HG03469 (cell line): ENCODE data around the gene SULT1A1.
"Not testable (repeated sequence)": the region's sequence is repeated elsewhere in the genome, so short reads cannot be mapped to it uniquely, and the experiment has no call there.

ENCODE experiments used
- ATAC-seq: cut with Tn5 transposase; IDR thresholded peaks from one replicate; pipeline ENCODE4 v1.9.1; 2021; ENCODE audit warnings: mild to moderate bottlenecking, moderate library complexity, moderate number of reproducible peaks; ENCODE audit not compliant: unreplicated experiment

The SULT1A1 gene

DNA sequence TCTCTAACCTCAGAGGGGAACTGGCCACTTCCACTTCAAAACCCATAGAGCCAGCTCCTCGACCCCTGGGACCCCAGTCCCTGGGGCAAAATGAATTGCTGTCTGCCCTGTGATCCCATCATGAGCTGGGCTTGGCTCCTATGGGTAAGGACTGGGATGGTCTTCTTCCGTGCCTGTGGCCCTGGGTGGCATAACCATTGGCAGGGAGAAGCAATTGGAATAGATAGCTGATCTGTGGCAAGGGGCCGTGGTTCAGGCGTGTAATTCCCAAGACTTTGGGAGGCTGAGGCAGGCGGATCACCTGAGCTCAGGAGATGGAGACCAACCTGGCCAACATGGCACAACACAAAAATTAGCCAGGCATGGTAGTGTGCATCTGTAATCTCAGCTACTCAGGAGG is 17.3 kb downstream of the SULT1A1 start:
- ATAC-seq, result no peak

DNA sequence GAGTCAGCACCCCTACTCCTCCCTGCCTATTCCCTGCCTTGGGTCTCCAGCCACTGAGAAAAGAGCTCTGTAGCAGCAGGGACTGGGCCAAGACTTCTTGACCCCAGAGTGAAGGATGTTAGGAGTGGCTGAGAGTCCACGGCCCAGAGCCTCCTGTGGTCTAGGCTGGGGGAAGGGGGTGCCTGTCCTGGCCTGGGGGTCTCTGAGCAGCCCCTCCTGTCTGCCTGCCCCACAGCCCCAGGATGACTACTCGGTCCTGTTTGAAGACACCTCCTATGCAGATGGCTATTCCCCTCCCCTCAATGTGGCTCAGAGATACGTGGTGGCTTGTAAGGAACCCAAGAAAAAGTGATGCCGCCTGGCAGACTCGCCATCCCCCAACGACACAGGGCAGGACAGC is 18.5 kb downstream of the SULT1A1 start:
- ATAC-seq, result no peak

DNA sequence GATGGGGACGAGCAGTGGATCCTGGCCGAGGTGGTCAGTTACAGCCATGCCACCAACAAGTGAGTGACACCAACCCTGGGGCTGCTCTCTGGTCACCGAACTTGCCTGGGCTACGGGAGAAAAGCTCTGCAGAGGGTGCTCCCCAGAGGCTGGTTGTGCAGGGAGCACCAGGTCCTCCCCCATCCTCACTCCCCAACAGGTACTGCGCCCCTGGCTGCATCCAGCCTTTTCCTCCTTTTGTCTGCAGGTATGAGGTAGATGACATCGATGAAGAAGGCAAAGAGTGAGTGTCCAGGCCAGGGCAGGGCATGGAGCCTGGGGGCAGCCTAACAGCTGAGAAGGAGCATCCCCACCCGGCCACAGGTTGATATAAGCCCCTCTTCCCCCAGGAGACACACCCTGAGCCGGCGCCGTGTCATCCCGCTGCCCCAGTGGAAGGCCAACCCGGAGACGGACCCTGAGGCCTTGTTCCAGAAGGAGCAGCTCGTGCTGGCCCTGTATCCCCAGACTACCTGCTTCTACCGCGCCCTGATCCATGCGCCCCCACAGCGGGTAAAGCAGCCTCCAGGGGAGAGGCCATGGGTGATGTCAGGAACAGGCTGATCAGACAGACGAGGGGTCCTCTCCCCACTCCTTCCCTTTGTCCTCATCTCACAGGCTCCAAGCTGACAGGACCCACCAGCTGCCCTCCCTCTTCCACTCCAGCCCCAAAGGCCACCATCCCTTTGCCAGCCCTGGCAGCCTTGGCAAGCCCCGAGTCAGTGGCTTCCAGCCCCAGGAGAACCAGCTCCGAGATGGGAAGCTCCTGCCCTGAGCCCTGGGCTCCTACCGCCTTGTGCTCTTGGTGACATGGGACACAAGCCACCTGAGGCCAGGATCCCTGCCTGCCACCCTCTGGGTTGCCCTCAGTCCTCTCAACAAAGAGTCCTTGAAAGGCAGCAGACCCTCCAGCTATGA is 19.2 kb downstream of the SULT1A1 start:
- no peak for ATAC-seq

- ATAC-seq, result no peak
Measured at GRCh38 chr16:28589930-28590329, 19.9 kb downstream of the SULT1A1 start.

GRCh38 chr16:28589069-28589468 is 20.8 kb downstream of the SULT1A1 start:
- ATAC-seq, result no peak

- ATAC-seq, result no peak
Measured at GRCh38 chr16:28587386-28587785, 22.5 kb downstream of the SULT1A1 start.

- no peak for ATAC-seq
Measured at GRCh38 chr16:28586466-28586865, 23.4 kb downstream of the SULT1A1 start.

DNA sequence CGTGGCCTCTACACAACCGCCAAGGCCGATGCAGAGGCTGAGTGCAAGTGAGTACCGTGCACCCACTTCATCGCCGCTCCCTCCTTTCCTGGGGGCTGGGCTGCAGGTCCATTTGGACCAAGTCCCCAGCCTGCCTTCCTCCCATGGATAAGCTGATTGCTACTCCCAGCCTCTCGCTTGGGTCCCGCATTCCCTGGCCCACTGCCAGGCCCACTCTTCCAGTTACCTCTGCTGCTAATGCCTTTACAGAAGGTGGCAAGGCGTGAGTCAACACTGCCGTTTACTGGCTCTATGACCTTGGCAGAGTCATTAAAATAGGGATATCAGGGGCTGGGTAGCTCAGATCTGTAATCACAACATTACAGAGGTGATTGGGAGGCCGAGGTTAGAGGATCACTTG is 24.2 kb downstream of the SULT1A1 start:
- no peak for ATAC-seq

GRCh38 chr16:28580726-28581315 is 29.0 kb downstream of the SULT1A1 start:
- ATAC-seq, result no peak

DNA sequence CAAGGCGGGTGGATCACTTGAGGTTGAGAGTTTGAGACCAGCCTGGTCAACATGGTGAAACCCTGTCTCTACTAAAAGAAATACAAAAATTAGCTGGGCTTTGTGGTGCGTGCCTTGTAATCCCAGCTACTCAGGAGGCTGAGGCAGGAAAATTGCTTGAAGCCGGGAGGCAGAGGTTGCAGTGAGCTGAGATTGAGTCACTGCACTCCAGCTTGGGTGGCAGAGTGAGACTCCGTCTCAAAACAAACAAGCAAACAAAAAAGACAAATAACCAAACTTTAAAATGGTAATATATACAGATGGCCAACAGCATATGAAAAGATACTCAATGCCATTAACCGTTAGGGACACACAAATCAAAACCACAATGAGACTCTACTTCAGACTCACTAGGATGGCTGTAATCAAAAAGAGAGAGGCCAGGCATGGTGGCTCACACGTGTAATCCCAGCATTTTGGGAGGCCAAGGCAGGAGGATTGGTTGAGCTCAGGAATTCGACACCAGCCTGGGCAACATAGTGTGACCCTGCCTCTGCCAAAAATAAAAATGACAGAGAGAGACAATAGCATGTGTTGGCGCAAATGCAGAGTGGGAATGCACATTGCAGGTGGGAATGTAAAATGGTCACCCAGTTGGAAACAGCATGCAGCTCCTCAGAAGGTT is 34.3 kb downstream of the SULT1A1 start:
- ATAC-seq, result no peak

DNA sequence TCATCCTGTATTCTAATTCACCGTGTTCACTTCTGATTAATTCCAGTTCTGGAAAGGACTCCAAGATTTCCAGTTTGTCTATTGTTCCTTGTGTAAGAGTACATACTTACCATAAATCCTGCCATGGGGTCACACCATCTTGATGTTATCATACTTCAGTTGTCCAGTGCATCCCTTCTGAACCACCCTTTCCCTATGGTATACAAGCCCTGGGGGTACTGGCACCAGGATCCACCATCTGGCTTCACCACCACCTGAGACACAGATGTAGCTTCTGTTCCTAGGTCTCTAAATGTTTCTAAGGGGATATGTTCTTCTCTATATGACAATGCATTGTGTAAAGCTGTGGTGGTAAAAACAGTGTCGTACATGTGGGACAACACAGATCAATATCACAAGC is 34.9 kb downstream of the SULT1A1 start:
- ATAC-seq, result no peak

GRCh38 chr16:28573738-28574718 is 35.8 kb downstream of the SULT1A1 start:
- no peak for ATAC-seq

GRCh38 chr16:28572696-28573510 is 36.9 kb downstream of the SULT1A1 start:
- ATAC-seq, result no peak

- no peak for ATAC-seq
Measured at GRCh38 chr16:28569968-28570752, 39.7 kb downstream of the SULT1A1 start.

- no peak for ATAC-seq
Measured at GRCh38 chr16:28569021-28569420, 40.8 kb downstream of the SULT1A1 start.

DNA sequence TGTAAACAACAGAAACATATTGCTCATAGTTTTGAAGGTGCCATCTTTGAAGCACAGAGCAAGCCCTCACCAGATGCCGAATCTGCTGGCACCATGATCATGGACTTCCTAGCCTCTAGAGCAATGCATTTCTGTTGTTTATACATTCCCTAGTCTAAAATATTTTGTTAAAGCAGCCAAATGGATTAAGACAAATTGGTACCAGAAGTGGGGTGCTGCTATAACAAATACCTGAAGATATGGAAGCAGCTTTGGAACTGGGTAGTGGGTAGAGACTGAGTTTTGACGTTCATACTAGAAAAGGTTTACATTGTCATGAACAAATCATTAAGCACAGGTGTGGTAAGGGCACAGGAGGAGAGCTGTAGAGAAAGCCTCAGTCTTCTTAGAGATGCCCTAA is 42.6 kb downstream of the SULT1A1 start:
- ATAC-seq, result no peak

GRCh38 chr16:28566233-28566925 is 43.5 kb downstream of the SULT1A1 start:
- not testable (repeated sequence) for ATAC-seq

- no peak for ATAC-seq
Measured at GRCh38 chr16:28563218-28563617, 46.6 kb downstream of the SULT1A1 start.
